Neutrophil (primary cell): ENCODE data around the gene ADAMTS4.

Experiments used
- H3K27ac ChIP-seq: fragments of 200-600 bp; sonication (generic); 2 replicates; pipeline ENCODE4 v1.5.1; 2016; ENCODE audit warnings: mild to moderate bottlenecking, moderate library complexity
- H3K27me3 ChIP-seq: fragments of 200-600 bp; sonication (generic); 2 replicates; pipeline ENCODE4 v1.6.0; 2016; ENCODE audit warnings: mild to moderate bottlenecking
- H3K36me3 ChIP-seq: fragments of 200-600 bp; sonication (generic); 2 replicates; pipeline ENCODE4 v1.5.1; 2017
- H3K4me1 ChIP-seq, 2 experiments: fragments of 200-600 bp in 1 of 2; sonication (generic) in 1 of 2; 1 replicate in 1 of 2; 2 replicates in 1 of 2; pipeline versions ENCODE4 v1.5.1 to v1.6.1; 2013 to 2016; ENCODE audit warnings: low read depth in 1 of 2, low read length in 1 of 2, mild to moderate bottlenecking in 1 of 2, moderate library complexity in 1 of 2; ENCODE audit not compliant: control insufficient read depth in 1 of 2, insufficient read depth in 1 of 2
- H3K4me3 ChIP-seq, 2 experiments: fragments of 200-600 bp in 1 of 2; sonication (generic) in 1 of 2; 1 replicate in 1 of 2; 2 replicates in 1 of 2; pipeline ENCODE4 v1.5.1; 2013 to 2016; ENCODE audit warnings: low read depth in 1 of 2, low read length in 1 of 2, mild to moderate bottlenecking in 1 of 2, moderate library complexity in 1 of 2
- H3K9me3 ChIP-seq: fragments of 200-600 bp; sonication (generic); 2 replicates; pipeline ENCODE4 v1.5.1; 2016
- TF ChIP-seq, protein P1 (sequence below): fragments of 200-600 bp; sonication (generic); IDR thresholded peaks from 2 replicates; pipeline ENCODE4 v1.5.1; 2016; ENCODE audit warnings: antibody characterized with exemption

ADAMTS4 gene

DNA sequence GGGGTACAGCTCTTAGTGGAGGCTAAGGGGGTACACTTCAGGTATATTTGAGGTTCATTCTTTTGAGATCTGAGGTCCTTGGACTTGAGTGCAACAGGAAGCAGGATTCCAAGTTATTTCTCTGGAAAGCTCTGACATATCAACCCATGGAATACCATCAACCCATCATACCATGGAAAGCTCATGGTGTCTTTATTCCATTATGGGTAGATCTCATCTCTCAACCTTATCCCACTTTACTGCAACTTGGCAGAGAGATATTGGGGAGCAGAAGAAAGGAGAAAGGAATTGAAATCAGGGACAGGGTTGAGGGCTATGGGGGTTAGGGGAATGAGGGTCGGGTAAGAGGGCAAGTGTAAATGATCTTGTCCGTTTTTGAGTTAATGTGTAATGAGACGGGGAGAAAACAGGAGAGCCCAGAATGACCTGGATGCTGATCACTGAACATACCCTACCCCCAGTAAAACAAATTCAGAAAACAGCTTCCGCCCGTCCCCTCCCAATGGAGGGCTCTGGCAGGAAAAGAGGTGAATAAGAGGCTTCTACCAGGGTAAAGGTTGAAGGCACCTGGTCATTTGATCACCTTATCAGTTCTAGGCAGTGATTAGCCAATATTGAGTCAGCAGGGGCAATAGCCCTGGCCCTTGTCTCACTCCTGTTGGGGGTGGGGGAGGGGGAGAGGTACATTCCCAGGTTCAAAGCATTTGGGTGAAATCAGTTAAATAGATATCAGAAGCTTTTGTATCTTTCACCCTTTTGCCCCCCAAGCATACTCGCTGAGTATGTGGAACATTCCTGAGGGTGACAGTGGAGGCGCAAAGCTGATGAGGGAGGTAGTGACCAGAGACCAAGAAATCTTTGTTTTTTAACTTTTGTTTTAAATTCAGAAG, 25.2 kb upstream of the ADAMTS4 start:
- Histone ChIP-seq H3K36me3 (peaks cover 32% of the 10 kb centered on the region), H3K27ac (peak overlapping the region; percentile 20), H3K4me3 (no peak overlapping the region), H3K9me3 (no peaks in the 10 kb centered on the region), H3K27me3 (no peaks in the 10 kb centered on the region), H3K4me1 (peaks cover 46 to 48% of the 10 kb centered on the region in 2 experiments)
- TF ChIP-seq, protein P1, sequence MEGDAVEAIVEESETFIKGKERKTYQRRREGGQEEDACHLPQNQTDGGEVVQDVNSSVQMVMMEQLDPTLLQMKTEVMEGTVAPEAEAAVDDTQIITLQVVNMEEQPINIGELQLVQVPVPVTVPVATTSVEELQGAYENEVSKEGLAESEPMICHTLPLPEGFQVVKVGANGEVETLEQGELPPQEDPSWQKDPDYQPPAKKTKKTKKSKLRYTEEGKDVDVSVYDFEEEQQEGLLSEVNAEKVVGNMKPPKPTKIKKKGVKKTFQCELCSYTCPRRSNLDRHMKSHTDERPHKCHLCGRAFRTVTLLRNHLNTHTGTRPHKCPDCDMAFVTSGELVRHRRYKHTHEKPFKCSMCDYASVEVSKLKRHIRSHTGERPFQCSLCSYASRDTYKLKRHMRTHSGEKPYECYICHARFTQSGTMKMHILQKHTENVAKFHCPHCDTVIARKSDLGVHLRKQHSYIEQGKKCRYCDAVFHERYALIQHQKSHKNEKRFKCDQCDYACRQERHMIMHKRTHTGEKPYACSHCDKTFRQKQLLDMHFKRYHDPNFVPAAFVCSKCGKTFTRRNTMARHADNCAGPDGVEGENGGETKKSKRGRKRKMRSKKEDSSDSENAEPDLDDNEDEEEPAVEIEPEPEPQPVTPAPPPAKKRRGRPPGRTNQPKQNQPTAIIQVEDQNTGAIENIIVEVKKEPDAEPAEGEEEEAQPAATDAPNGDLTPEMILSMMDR, result no peak

DNA sequence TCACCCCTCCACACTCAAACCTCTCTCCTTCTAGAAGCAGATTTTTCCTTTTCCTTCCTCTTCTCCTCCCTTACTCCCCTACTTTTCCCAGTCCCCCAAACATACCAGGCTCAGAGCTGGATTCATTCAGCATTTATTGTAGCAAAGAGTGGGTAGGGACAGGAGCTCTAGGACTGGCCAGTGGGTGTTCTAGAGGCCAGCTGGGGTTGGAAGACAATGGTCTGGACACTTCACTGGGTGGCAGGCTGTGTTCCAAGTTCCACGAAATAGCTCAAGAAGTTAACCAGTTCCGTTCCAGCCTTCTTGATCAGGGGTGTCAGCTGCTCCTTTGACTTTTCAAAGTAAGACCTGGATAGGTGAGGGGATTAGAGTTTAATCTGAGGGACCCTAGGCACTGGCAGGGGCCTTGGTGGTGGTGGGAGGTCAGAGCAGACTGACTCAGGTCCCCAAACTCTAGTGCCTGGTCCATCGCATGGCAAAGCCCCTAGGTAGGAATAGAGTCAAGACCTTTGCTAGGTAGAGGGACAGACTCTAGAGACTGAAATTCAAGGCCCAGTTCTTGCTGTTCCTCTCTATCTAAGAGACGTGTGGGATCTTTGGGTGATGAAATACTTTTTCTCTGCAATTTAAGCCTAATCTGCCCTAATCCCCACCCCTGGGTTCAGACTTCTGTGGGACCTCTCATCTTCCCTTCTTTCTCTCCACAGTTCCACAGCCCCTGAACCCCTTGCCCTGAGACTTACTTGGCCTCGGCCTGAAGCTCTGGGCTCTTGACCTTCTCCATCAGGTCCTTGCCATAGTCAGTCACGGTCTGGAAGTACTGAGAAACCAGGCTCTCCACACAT, 23.5 kb upstream of the ADAMTS4 start:
- no peak overlapping the region for H3K4me3 ChIP-seq
- peaks cover 35% of the 10 kb centered on the region for H3K36me3 ChIP-seq
- H3K27ac ChIP-seq, result peak overlapping the region; percentile 33
- H3K27me3 ChIP-seq, result no peaks in the 10 kb centered on the region
- H3K9me3 ChIP-seq, result no peaks in the 10 kb centered on the region
- TF ChIP-seq, protein P1, result no peak
- peaks cover 52 to 56% of the 10 kb centered on the region in 2 experiments for H3K4me1 ChIP-seq

- Histone ChIP-seq H3K4me1 (peaks cover 43 to 47% of the 10 kb centered on the region in 2 experiments), H3K27me3 (no peaks in the 10 kb centered on the region), H3K9me3 (no peaks in the 10 kb centered on the region), H3K36me3 (peaks cover 35% of the 10 kb centered on the region), H3K4me3 (no peak overlapping the region), H3K27ac (peak overlapping the region; percentile 92)
- TF ChIP-seq, protein P1, result no peak
Observed at GRCh38 chr1:161220002-161220401, 21.1 kb upstream of the ADAMTS4 start.

DNA sequence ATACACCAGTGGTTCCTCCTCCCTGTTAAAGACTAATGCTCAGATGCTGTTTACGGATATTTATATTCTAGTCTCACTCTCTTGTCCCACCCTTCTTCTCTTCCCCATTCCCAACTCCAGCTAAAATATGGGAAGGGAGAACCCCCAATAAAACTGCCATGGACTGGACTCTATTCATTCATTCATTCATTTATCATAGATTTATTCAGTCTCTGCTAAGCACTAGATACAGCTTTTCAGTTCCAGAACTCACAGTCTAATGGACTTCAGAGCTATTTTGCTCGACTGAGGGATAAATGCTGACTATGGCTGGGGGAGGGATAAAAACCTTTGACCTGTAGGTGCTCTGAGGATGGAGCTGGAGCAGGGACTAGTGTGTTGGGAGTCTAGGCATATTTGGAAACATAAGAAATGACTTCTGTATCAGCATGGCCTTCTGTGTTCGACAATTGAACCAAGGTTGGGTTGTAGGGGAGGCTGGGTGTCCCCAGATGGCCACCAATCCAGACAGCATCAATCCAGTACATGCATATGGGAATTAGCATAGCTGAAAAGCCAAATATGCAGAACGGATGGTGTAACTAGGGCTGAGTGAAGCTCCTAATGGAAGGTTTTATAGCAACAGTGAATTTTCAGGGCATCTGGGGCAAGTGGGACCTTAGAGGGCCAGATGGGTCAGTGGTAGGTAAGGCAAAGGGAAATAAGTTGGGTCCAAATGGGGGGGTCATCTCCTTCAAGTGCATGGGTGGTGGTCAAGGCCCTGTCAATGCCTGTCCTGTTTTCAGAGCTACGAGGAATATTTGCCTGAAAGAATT, 20.4 kb upstream of the ADAMTS4 start:
- TF ChIP-seq, protein P1, result no peak
- Histone ChIP-seq H3K27ac (peak overlapping the region; percentile 92), H3K4me1 (peaks cover 48 to 52% of the 10 kb centered on the region in 2 experiments), H3K4me3 (no peak overlapping the region), H3K9me3 (no peaks in the 10 kb centered on the region), H3K27me3 (no peaks in the 10 kb centered on the region), H3K36me3 (peaks cover 35% of the 10 kb centered on the region)
